Measurements from ENCODE around the gene KRT36.

DNA sequence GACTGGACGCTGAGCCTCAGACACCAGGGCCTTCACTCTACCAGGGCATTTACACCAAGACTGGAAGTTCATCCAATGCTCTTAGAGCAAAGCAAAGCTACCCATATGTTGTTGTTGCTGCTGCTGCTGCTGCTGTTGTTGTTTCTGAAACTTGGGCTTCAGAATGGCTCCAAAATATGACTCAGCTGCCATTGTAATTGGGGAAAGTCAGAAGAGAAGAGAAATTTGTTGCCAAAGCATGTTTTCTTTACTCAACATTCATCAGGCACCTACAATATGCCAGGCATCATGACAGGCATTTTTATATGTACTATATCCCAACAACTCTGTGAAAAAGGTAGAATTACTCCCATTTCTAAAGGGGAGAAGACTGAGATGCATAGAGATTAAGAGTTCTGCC lies 34.5 kb downstream of the KRT36 start:
- TF ChIP-seq EZH2phosphoT487 (IDR thresholded peaks at IDR 0.05; ENCODE audit: borderline replicate concordance, low read length), result no peak
- TF ChIP-seq, protein P1, sequence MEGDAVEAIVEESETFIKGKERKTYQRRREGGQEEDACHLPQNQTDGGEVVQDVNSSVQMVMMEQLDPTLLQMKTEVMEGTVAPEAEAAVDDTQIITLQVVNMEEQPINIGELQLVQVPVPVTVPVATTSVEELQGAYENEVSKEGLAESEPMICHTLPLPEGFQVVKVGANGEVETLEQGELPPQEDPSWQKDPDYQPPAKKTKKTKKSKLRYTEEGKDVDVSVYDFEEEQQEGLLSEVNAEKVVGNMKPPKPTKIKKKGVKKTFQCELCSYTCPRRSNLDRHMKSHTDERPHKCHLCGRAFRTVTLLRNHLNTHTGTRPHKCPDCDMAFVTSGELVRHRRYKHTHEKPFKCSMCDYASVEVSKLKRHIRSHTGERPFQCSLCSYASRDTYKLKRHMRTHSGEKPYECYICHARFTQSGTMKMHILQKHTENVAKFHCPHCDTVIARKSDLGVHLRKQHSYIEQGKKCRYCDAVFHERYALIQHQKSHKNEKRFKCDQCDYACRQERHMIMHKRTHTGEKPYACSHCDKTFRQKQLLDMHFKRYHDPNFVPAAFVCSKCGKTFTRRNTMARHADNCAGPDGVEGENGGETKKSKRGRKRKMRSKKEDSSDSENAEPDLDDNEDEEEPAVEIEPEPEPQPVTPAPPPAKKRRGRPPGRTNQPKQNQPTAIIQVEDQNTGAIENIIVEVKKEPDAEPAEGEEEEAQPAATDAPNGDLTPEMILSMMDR (IDR thresholded peaks at IDR 0.05; ENCODE audit: low read depth, low read length, poor library complexity, severe bottlenecking), result no peak
